Astrocyte (in vitro differentiated cells and primary cell): ENCODE data around the gene DDRGK1. TPM values are rescaled to one million over a fixed set of nuclear protein-coding genes. Genes with fewer than 3 reads are reported as not detected.

ENCODE experiments used
- DNase-seq: peaks from one replicate; pipeline ENCODE4 v3.0.0-alpha.2; 2010; ENCODE audit warnings: low read depth
- FAIRE-seq: peaks from 2 replicates; lab custom pipeline; 2011; peaks lifted over from hg19 to GRCh38; lab: Jason Lieb, UNC
- H2AFZ ChIP-seq: 2 replicates; pipeline ENCODE4 v1.6.0; 2012; ENCODE audit warnings: low read depth, low read length, inconsistent platforms
- H3K27ac ChIP-seq: 2 replicates; pipeline ENCODE4 v1.5.1; 2011; ENCODE audit warnings: low read depth, low read length, inconsistent platforms
- H3K27me3 ChIP-seq: 2 replicates; pipeline ENCODE4 v1.6.0; 2011; ENCODE audit warnings: low read length, inconsistent platforms; ENCODE audit not compliant: insufficient read depth
- H3K36me3 ChIP-seq: 2 replicates; pipeline ENCODE4 v1.5.1; 2011; ENCODE audit warnings: low read length, inconsistent platforms; ENCODE audit not compliant: insufficient read depth
- H3K4me1 ChIP-seq: 2 replicates; pipeline ENCODE4 v1.5.1; 2011; ENCODE audit warnings: low read length, inconsistent platforms; ENCODE audit not compliant: insufficient read depth
- H3K4me2 ChIP-seq: 2 replicates; pipeline ENCODE4 v1.6.0; 2012; ENCODE audit warnings: low read length, inconsistent platforms
- H3K4me3 ChIP-seq: 2 replicates; pipeline ENCODE4 v1.5.1; 2011; ENCODE audit warnings: low read depth, mild to moderate bottlenecking, low read length, inconsistent platforms; ENCODE audit not compliant: insufficient read depth
- H3K79me2 ChIP-seq: 2 replicates; pipeline ENCODE4 v1.6.0; 2012; ENCODE audit warnings: mild to moderate bottlenecking, low read length, inconsistent platforms; ENCODE audit not compliant: insufficient read depth
- H3K9ac ChIP-seq: 2 replicates; pipeline ENCODE4 v1.6.0; 2012; ENCODE audit warnings: mild to moderate bottlenecking, low read length, inconsistent platforms
- H3K9me3 ChIP-seq: 2 replicates; pipeline ENCODE4 v1.5.1; 2012; ENCODE audit warnings: low read depth, mild to moderate bottlenecking, low read length, inconsistent platforms; ENCODE audit not compliant: insufficient read depth
- H4K20me1 ChIP-seq: 2 replicates; pipeline ENCODE4 v1.6.0; 2012; ENCODE audit warnings: low read length, inconsistent platforms; ENCODE audit not compliant: insufficient read depth
- H3K27ac Mint-ChIP-seq: one replicate; pipeline ENCODE4 v1.8.0; 2021; ENCODE audit warnings: mild to moderate bottlenecking, mixed read lengths; ENCODE audit not compliant: unreplicated experiment
- H3K27me3 Mint-ChIP-seq: one replicate; pipeline ENCODE4 v1.8.0; 2021; ENCODE audit warnings: low read depth, mixed read lengths; ENCODE audit not compliant: unreplicated experiment
- H3K36me3 Mint-ChIP-seq: one replicate; pipeline ENCODE4 v1.8.0; 2021; ENCODE audit warnings: low read depth, mixed read lengths; ENCODE audit not compliant: unreplicated experiment
- H3K4me1 Mint-ChIP-seq: one replicate; pipeline ENCODE4 v1.8.0; 2021; ENCODE audit warnings: low read depth, mixed read lengths; ENCODE audit not compliant: unreplicated experiment
- H3K4me3 Mint-ChIP-seq: one replicate; pipeline ENCODE4 v1.8.0; 2021; ENCODE audit warnings: mild to moderate bottlenecking, moderate library complexity, mixed read lengths; ENCODE audit not compliant: unreplicated experiment
- H3K9me3 Mint-ChIP-seq: one replicate; pipeline ENCODE4 v1.8.0; 2021; ENCODE audit warnings: mild to moderate bottlenecking, mixed read lengths; ENCODE audit not compliant: unreplicated experiment
- EZH2 ChIP-seq: IDR thresholded peaks from 2 replicates; pipeline ENCODE4 v1.6.1; 2012; ENCODE audit warnings: mild to moderate bottlenecking, low read length, inconsistent platforms; ENCODE audit not compliant: insufficient read depth
- total RNA-seq: library from RNA; stranded (reverse); gene quantifications from 2 replicates; pipeline ENCODE4 v1.2.1, GENCODE V29; 2021
- TF ChIP-seq, protein P1 (sequence below): IDR thresholded peaks from 2 replicates; pipeline ENCODE4 v1.5.1; 2011; ENCODE audit warnings: low read depth, mild to moderate bottlenecking, inconsistent platforms, low read length, moderate library complexity; ENCODE audit not compliant: insufficient read depth

DDRGK1 gene
- total RNA-seq, 1 donor from 2014 or later = 36.7 TPM

DNA sequence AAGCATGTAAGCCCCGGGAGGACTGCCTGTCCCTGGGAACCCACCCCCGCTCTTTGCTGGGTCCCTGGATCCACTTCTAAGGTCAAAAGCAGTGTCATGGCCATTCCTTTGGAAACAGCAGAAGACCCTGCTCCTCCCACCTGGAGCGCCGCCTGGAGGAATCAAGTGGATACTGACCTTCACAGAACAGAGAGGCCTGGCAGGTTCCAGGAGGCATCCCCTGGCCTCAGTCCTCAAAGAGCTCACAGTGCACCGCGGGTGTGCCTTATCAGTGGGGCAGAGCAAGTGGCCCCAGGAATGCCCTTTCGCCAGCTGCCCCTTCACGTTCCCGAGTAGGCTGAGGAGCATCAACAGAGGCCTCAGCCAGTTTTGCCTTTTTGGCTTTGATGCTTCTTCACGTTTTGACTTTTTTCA, 45.6 kb upstream of the DDRGK1 start:
- Histone ChIP-seq H3K27me3 (peaks cover 6% of the 10 kb centered on the region), H3K79me2 (no peaks in the 10 kb centered on the region), H3K4me2 (no peak overlapping the region), H4K20me1 (peaks cover 7% of the 10 kb centered on the region), H3K4me1 (peaks cover 10% of the 10 kb centered on the region), H3K27ac (no peak overlapping the region), H3K9me3 (no peaks in the 10 kb centered on the region), H3K4me3 (no peak overlapping the region), H2AFZ (no peak overlapping the region), H3K9ac (no peak overlapping the region), H3K36me3 (peaks cover 11% of the 10 kb centered on the region)
- Mint-ChIP-seq H3K27ac (no peak overlapping the region), H3K4me3 (no peak overlapping the region), H3K27me3 (peaks cover 14% of the 10 kb centered on the region), H3K4me1 (no peaks in the 10 kb centered on the region), H3K36me3 (peaks cover 16% of the 10 kb centered on the region), H3K9me3 (no peaks in the 10 kb centered on the region)
- no peak for TF ChIP-seq EZH2
- TF ChIP-seq, protein P1, sequence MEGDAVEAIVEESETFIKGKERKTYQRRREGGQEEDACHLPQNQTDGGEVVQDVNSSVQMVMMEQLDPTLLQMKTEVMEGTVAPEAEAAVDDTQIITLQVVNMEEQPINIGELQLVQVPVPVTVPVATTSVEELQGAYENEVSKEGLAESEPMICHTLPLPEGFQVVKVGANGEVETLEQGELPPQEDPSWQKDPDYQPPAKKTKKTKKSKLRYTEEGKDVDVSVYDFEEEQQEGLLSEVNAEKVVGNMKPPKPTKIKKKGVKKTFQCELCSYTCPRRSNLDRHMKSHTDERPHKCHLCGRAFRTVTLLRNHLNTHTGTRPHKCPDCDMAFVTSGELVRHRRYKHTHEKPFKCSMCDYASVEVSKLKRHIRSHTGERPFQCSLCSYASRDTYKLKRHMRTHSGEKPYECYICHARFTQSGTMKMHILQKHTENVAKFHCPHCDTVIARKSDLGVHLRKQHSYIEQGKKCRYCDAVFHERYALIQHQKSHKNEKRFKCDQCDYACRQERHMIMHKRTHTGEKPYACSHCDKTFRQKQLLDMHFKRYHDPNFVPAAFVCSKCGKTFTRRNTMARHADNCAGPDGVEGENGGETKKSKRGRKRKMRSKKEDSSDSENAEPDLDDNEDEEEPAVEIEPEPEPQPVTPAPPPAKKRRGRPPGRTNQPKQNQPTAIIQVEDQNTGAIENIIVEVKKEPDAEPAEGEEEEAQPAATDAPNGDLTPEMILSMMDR = no peak
- FAIRE-seq = no peak
- no peak for DNase-seq

DNA sequence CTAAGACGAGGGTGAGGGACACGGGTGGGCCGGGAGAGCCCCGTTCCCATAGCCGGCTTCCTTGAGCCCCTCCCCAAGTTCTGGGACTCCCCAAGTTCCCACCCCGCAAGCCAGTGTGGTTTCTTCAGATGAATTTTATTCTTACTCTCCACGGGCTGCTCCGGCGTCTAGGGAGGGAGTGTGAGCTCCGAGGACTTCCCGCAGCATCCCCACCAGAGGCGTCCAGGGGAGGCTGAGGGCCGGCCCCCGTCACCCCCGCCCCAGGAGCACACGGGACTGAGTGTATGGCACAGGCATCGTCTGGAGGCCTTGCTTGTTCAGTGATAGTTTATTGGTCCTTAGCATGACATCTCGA, 44.5 kb upstream of the DDRGK1 start:
- TF ChIP-seq EZH2 = no peak
- TF ChIP-seq, protein P1 = no peak
- Histone ChIP-seq H3K4me2 (peak overlapping the region; percentile 85), H3K79me2 (no peaks in the 10 kb centered on the region), H3K9me3 (no peaks in the 10 kb centered on the region), H2AFZ (peak overlapping the region; percentile 24), H3K9ac (peak overlapping the region; percentile 12), H3K27me3 (peaks cover 6% of the 10 kb centered on the region), H3K36me3 (peaks cover 7% of the 10 kb centered on the region), H3K27ac (no peak overlapping the region), H3K4me1 (peaks cover 10% of the 10 kb centered on the region), H4K20me1 (peaks cover 7% of the 10 kb centered on the region), H3K4me3 (peak overlapping the region; percentile 29)
- no peak overlapping the region for H3K27ac Mint-ChIP-seq
- H3K4me3 Mint-ChIP-seq = no peak overlapping the region
- H3K27me3 Mint-ChIP-seq = peaks cover 18% of the 10 kb centered on the region
- H3K36me3 Mint-ChIP-seq = peaks cover 12% of the 10 kb centered on the region
- DNase-seq (no peak), FAIRE-seq (no peak)
- no peaks in the 10 kb centered on the region for H3K4me1 Mint-ChIP-seq
- H3K9me3 Mint-ChIP-seq = no peaks in the 10 kb centered on the region

DNA sequence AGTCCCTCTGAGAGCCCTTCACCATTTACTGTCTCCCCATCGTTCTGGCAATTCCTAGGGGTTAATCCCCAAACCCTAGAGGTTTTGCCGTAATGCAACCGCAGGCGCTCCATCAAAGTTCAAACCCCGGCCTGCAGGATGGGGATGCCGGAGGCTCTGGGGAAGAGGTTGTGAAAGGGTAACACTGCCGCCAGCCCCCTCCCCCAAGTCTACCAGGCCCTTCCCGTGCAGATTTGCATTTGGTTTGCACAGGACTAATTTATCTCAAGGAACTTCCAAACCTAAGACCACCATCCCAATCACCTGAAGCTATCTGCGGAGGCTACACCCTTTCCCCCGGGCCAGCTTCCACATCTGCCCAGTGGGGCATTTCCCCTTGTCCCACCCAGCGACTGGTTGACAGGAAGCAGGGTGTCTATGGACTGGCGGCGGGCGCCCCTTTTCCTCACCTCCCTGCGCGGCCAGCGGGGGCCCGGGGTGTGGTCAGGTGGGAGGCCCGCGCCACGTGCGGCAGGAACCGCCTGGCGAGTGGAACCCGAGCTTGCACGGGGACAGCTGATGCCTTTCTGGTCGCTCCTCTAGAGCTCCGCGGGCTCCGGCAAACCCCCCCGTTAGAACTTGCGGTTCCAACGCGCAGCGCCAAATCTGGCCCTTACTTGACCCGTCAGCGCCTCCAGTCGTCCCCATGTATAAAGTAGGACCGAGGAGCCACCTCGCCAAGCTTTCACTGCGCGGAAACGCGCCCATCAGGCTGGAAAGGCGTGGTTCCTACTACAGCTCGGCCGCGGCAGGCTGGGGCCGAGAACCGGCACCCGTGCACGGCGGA, 43.9 kb upstream of the DDRGK1 start:
- Mint-ChIP-seq H3K27ac (no peak overlapping the region), H3K4me3 (no peak overlapping the region), H3K9me3 (no peaks in the 10 kb centered on the region), H3K36me3 (peaks cover 12% of the 10 kb centered on the region), H3K4me1 (no peaks in the 10 kb centered on the region), H3K27me3 (peaks cover 18% of the 10 kb centered on the region)
- Histone ChIP-seq H3K4me1 (peaks cover 10% of the 10 kb centered on the region), H3K27me3 (peaks cover 6% of the 10 kb centered on the region), H3K9me3 (no peaks in the 10 kb centered on the region), H3K4me2 (peak overlapping the region; percentile 85), H3K4me3 (peak overlapping the region; percentile 29), H3K27ac (no peak overlapping the region), H3K36me3 (peaks cover 4% of the 10 kb centered on the region), H3K79me2 (no peaks in the 10 kb centered on the region), H3K9ac (peak overlapping the region; percentile 12), H2AFZ (peak overlapping the region; percentile 24), H4K20me1 (peaks cover 3% of the 10 kb centered on the region)
- TF ChIP-seq EZH2 = no peak
- TF ChIP-seq, protein P1 = no peak
- peak; percentile 18 for DNase-seq
- FAIRE-seq = no peak
